BLaER1 (cell line): ENCODE results near the gene PRRC2C.
"Not testable (repeated sequence)": the region's sequence is repeated elsewhere in the genome, so short reads cannot be mapped to it uniquely, and the experiment has no call there.

Experiments
- H3K27ac ChIP-seq: shearing (Covaris generic); formaldehyde crosslinking; 2 replicates; pipeline ENCODE4 v1.8.1; 2022
- H3K27me3 ChIP-seq: shearing (Covaris generic); formaldehyde crosslinking; 2 replicates; pipeline ENCODE4 v1.8.1; 2022
- H3K36me3 ChIP-seq: shearing (Covaris generic); formaldehyde crosslinking; 2 replicates; pipeline ENCODE4 v1.8.1; 2022
- H3K4me1 ChIP-seq: shearing (Covaris generic); formaldehyde crosslinking; 2 replicates; pipeline ENCODE4 v1.8.1; 2022
- H3K4me2 ChIP-seq: shearing (Covaris generic); formaldehyde crosslinking; 2 replicates; pipeline ENCODE4 v1.8.1; 2022
- H3K4me3 ChIP-seq: shearing (Covaris generic); formaldehyde crosslinking; 2 replicates; pipeline ENCODE4 v1.8.1; 2022
- H3K9ac ChIP-seq: shearing (Covaris generic); formaldehyde crosslinking; 2 replicates; pipeline ENCODE4 v1.8.1; 2022
- H3K9me3 ChIP-seq: shearing (Covaris generic); formaldehyde crosslinking; 2 replicates; pipeline ENCODE4 v1.8.1; 2022
- H4K20me1 ChIP-seq: shearing (Covaris generic); formaldehyde crosslinking; 2 replicates; pipeline ENCODE4 v1.8.1; 2022
- Cebpa-rat ChIP-seq: shearing (Covaris generic); IDR thresholded peaks from 2 replicates; pipeline ENCODE4 v1.8.1; 2022

The PRRC2C gene

DNA sequence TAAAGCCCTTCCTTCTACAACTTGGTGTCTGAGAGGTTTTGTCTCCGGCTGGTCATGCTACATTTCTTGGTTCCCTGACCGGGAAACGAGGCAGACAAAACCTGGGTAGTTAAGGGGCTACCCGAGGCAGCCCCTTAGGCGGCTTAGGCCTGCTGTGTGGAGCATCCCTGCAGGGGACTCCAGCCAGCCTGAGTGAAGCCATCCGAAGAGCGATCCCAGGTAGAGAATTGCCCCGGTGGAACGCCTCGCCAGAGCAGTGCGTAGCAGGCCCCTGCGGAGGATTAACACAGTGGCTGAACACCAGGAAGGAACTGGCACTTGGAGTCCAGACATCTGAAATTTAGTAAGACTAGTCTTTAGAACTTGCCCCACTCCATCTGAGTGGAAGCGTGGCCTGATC is 115.5 kb downstream of the PRRC2C start:
- Histone ChIP-seq H3K9ac (no peak overlapping the region), H3K4me1 (peaks cover 20% of the 10 kb centered on the region), H3K36me3 (peaks cover 12% of the 10 kb centered on the region), H3K9me3 (no peaks in the 10 kb centered on the region; the same call in 1 of the 2 replicates), H3K4me3 (no peak overlapping the region), H4K20me1 (no peaks in the 10 kb centered on the region), H3K4me2 (no peak overlapping the region), H3K27ac (no peak overlapping the region), H3K27me3 (no peaks in the 10 kb centered on the region)
- TF ChIP-seq Cebpa-rat, result no peak

GRCh38 chr1:171603042-171603441 is 117.7 kb downstream of the PRRC2C start:
- not testable (repeated sequence) for H3K36me3 ChIP-seq

DNA sequence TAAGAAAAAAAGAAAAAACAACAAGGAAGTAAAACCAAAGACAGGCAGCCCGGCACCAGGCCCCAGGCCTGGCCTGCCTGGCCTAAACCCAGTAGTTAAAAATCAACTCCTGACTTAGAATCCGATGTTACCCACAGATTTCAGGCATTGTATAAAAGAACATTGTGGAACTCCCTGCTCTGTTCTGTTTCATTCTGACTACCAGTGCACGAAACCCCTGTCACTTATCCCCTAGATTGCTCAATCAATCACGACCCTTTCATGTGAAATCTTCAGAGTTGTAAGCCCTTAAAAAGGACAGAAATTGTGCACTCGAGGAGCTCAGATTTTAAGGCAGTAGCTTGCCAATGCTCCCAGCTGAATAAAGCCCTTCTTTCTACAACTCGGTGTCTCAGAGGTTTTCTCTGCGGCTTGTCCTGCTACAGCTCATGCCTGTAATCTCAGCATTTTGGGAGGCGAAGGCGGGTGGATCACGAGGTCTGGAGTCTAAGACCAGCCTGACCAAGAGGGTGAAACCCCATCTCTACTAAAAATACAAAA is 121.1 kb downstream of the PRRC2C start:
- no peak overlapping the region for H3K4me2 ChIP-seq
- no peaks in the 10 kb centered on the region for H3K27me3 ChIP-seq
- no peaks in the 10 kb centered on the region for H3K36me3 ChIP-seq
- H3K4me3 ChIP-seq, result no peak overlapping the region
- H3K9ac ChIP-seq, result no peak overlapping the region
- TF ChIP-seq Cebpa-rat, result peak; percentile 61; the same call in 1 of the 2 replicates
- H4K20me1 ChIP-seq, result no peaks in the 10 kb centered on the region
- no peak overlapping the region for H3K27ac ChIP-seq
- H3K4me1 ChIP-seq, result no peaks in the 10 kb centered on the region
- H3K9me3 ChIP-seq, result no peaks in the 10 kb centered on the region

More at GRCh38 chr1:171603042-171603441, 117.7 kb downstream of the PRRC2C start:
- H3K27me3 ChIP-seq, H4K20me1 ChIP-seq, H3K9ac ChIP-seq, H3K4me2 ChIP-seq, H3K27ac ChIP-seq, H3K4me3 ChIP-seq, H3K9me3 ChIP-seq: not testable (repeated sequence)
- peaks cover 20% of the 10 kb centered on the region for H3K4me1 ChIP-seq

DNA sequence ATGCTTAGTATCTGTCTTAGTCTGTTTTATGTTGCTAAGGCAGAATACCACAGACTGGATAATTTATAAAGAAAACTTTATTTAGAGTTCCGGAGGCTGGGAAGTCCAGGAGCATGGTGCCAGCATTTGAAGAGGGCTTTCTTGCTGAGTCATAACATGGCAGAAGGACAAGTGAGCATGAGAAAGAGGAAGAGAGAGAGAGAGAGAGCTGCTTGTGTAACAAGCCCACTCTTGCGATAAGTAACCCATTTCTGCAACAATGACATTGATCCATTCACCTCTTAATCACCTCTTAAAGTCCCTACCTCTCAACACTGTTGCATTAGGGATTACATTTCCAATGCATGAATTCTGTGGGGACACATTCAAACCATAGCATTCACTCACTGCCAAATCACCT is 125.1 kb downstream of the PRRC2C start:
- Histone ChIP-seq H4K20me1 (no peaks in the 10 kb centered on the region), H3K36me3 (no peaks in the 10 kb centered on the region)
- TF ChIP-seq Cebpa-rat, result no peak

DNA sequence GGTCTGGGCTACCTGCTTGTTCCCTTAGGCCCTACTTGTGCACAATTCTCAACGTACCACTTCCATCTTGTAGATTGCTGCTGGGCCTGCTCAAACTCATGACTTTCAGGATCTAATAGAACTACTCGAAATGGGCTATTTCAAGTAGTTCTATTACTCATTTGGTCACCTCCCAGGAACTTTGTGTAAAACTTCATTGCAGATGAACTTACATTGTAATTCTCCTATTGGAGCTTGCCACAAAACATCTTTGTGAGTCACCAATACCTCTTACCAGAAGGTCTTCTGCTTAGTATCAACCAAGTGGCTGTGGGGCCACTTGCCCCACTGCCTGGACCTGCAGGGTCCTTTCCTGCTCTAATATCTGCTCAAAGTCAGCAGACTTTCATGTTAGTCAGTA is 126.0 kb downstream of the PRRC2C start:
- H3K4me2 ChIP-seq, result no peak overlapping the region
- H3K9me3 ChIP-seq, result no peaks in the 10 kb centered on the region
- TF ChIP-seq Cebpa-rat, result no peak
- H3K27me3 ChIP-seq, result no peaks in the 10 kb centered on the region
- H3K9ac ChIP-seq, result no peak overlapping the region
- no peaks in the 10 kb centered on the region; the same call in 1 of the 2 replicates for H3K4me1 ChIP-seq
- no peak overlapping the region for H3K4me3 ChIP-seq
- no peak overlapping the region for H3K27ac ChIP-seq
- no peaks in the 10 kb centered on the region for H3K36me3 ChIP-seq
- H4K20me1 ChIP-seq, result no peaks in the 10 kb centered on the region

More for the DNA sequence above, 125.1 kb downstream of the PRRC2C start:
- Histone ChIP-seq H3K27ac (no peak overlapping the region), H3K4me1 (no peaks in the 10 kb centered on the region), H3K4me3 (no peak overlapping the region), H3K9ac (no peak overlapping the region), H3K27me3 (no peaks in the 10 kb centered on the region), H3K4me2 (no peak overlapping the region), H3K9me3 (no peaks in the 10 kb centered on the region)

GRCh38 chr1:171613282-171613681 is 128.0 kb downstream of the PRRC2C start:
- H3K9me3 ChIP-seq, result no peaks in the 10 kb centered on the region
- TF ChIP-seq Cebpa-rat, result no peak
- no peak overlapping the region for H3K4me2 ChIP-seq
- H3K36me3 ChIP-seq, result no peaks in the 10 kb centered on the region
- H3K27me3 ChIP-seq, result no peaks in the 10 kb centered on the region
- H3K9ac ChIP-seq, result no peak overlapping the region
- no peak overlapping the region for H3K27ac ChIP-seq
- H3K4me1 ChIP-seq, result no peaks in the 10 kb centered on the region; the same call in 1 of the 2 replicates
- H3K4me3 ChIP-seq, result no peak overlapping the region
- H4K20me1 ChIP-seq, result no peaks in the 10 kb centered on the region

DNA sequence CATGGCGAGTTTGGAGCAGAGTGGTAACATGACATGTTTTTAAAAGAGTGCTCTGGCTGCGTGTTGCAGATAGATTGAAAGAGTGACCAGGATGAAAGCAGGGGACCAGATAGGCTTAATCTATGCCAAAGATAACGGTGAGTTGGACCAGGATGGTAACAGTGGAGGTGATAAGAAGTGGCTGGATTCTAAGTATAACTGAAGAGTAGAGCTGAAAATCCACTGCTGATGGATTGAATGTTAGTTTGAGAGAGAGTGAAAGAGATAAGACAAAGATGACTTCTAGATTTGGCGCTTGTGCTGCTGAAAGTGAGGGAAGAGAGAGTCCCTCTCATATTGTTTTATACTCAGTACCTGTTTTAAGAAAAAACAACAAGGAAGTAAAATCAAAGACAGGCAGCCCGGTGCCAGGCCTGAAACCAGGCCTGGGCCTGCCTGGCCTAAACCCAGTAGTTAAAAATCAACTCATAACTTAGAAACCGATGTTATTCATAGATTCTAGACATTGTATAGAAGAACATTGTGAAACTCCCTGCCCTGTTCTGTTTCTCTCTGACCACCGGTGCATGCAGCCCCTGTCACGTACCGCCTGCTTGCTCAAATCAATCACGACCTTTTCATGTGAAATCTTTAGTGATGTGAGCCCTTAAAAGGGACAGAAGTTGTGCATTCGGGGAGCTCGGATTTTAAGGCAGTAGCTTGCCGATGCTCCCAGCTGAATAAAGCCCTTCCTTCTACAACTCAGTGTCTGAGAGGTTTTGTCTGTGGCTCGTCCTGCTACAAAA is 130.0 kb downstream of the PRRC2C start:
- H3K4me2 ChIP-seq, H3K9ac ChIP-seq, H3K9me3 ChIP-seq, H3K36me3 ChIP-seq, H3K4me3 ChIP-seq, H4K20me1 ChIP-seq, H3K27ac ChIP-seq, H3K27me3 ChIP-seq, H3K4me1 ChIP-seq: not testable (repeated sequence)

DNA sequence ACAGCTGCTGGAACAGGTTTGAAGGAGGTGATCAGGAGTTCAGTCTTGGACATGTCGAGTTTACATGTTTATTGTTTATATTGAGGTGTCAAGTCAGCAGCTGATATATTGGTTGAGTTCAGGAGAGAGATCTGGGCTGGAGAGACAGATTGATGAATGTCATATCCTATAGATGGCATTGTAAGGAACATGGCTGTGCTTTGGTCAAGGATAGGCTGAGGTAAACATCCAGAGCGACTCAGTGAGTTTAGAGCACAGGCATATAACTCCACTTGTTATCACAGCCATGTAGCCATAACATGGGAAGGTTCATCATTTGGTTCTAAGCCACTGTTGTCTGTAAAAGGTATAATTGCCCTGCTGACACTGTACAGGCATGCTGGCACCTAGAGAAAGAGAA is 131.3 kb downstream of the PRRC2C start:
- no peaks in the 10 kb centered on the region; the same call in 1 of the 2 replicates for H3K4me1 ChIP-seq
- H3K36me3 ChIP-seq, result no peaks in the 10 kb centered on the region
- H3K4me2 ChIP-seq, result no peak overlapping the region
- no peak overlapping the region for H3K27ac ChIP-seq
- H3K27me3 ChIP-seq, result no peaks in the 10 kb centered on the region
- H3K4me3 ChIP-seq, result no peak overlapping the region
- TF ChIP-seq Cebpa-rat, result no peak
- no peaks in the 10 kb centered on the region for H4K20me1 ChIP-seq
- H3K9ac ChIP-seq, result no peak overlapping the region
- H3K9me3 ChIP-seq, result no peaks in the 10 kb centered on the region

GRCh38 chr1:171622152-171622462 is 136.8 kb downstream of the PRRC2C start, which contains the start of gene MYOCOS:
Gene MYOCOS (plus strand): TSS chr1:171622243. CDS start chr1:171623884, 1,641 bp downstream.
- Histone ChIP-seq H3K27me3 (no peaks in the 10 kb centered on the region), H3K9ac (no peak within 1 kb of the TSS), H3K36me3 (no peaks in the 10 kb centered on the region), H3K9me3 (no peaks in the 10 kb centered on the region), H3K4me2 (no peak within 1 kb of the TSS), H3K4me1 (no peaks in the 10 kb centered on the region; the same call in 1 of the 2 replicates), H3K27ac (no peak within 1 kb of the TSS), H3K4me3 (no peak within 1 kb of the TSS), H4K20me1 (no peaks in the 10 kb centered on the region)
- TF ChIP-seq Cebpa-rat, result no peak

DNA sequence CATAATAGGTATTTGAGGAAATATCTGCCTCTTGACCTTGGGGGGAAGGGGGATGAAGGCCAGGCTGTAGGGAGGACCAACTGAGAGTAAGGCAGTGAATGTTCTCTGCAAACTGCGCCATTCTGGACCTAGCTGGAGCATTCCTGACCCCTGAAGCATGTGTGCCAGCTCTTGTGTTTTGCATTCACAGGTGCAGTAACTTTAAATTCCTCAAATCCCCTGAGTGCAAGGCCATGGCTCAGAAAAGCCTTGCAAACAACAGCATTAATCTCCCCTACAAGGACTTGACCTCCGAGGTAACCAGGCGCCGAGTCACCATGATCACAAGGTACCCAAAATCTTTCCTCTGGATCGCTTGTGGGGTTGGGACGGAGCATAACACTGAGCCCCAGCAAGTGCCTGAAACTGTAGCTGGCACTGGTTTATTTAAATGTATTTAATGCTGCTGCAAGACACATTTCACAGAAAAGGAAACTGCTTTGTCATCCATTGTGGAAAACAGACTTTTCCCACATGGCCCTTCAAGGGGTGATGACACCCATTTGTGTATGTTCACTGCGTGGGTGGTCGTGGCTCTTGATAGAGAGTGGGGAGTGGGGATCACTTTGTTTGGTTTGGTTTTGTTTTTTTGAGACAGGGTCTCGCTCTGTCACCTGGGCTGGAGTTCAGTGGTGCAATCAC is 138.5 kb downstream of the PRRC2C start:
- Histone ChIP-seq H3K4me2 (no peak overlapping the region), H3K4me1 (no peaks in the 10 kb centered on the region; the same call in 1 of the 2 replicates), H3K27me3 (no peaks in the 10 kb centered on the region), H3K9ac (no peak overlapping the region), H3K4me3 (no peak overlapping the region), H4K20me1 (no peaks in the 10 kb centered on the region), H3K9me3 (no peaks in the 10 kb centered on the region), H3K27ac (no peak overlapping the region), H3K36me3 (no peaks in the 10 kb centered on the region)
- TF ChIP-seq Cebpa-rat, result no peak
